ENCODE results near the gene HGFAC.

Gene HGFAC

GRCh38 chr4:3439391-3439790, 2.4 kb upstream of the HGFAC start:
- TF ChIP-seq EP300 (IDR thresholded peaks at IDR 0.05; ENCODE audit: borderline replicate concordance) (no peak), TAF1 (IDR thresholded peaks at IDR 0.05; ENCODE audit: low read depth) (no peak), NFIC (IDR thresholded peaks at IDR 0.05) (no peak), USF1 (IDR thresholded peaks at IDR 0.05) (no peak), RAD21 (IDR thresholded peaks at IDR 0.05; ENCODE audit: low read depth) (no peak), ZBTB7A (IDR thresholded peaks at IDR 0.05; ENCODE audit: low read depth) (no peak), TEAD4 (IDR thresholded peaks at IDR 0.05) (no peak), FOXM1 (IDR thresholded peaks at IDR 0.05; ENCODE audit: borderline replicate concordance, low read depth) (no peak), EGR1 (IDR thresholded peaks at IDR 0.05) (no peak), YY1 (IDR thresholded peaks at IDR 0.05; ENCODE audit: low read depth) (no peak), MAX (IDR thresholded peaks at IDR 0.05) (no peak), CEBPB (IDR thresholded peaks at IDR 0.05) (no peak), CREB1 (IDR thresholded peaks at IDR 0.05; ENCODE audit: low read depth) (no peak), REST (IDR thresholded peaks at IDR 0.05; ENCODE audit: low read depth) (no peak), TCF12 (IDR thresholded peaks at IDR 0.05; ENCODE audit: low read depth) (no peak)

- TF ChIP-seq REST (IDR thresholded peaks at IDR 0.05; ENCODE audit: low read depth) (no peak), USF1 (IDR thresholded peaks at IDR 0.05) (peak; percentile 61), MAX (IDR thresholded peaks at IDR 0.05) (no peak), NFIC (IDR thresholded peaks at IDR 0.05) (0 out of 2 replicates have a peak, but pooled peaks have one; percentile 42), CEBPB (IDR thresholded peaks at IDR 0.05) (no peak), EGR1 (IDR thresholded peaks at IDR 0.05) (no peak), TAF1 (IDR thresholded peaks at IDR 0.05; ENCODE audit: low read depth) (no peak)
Observed at GRCh38 chr4:3440011-3440410, 1.8 kb upstream of the HGFAC start.

GRCh38 chr4:3440979-3441500, 728 bp upstream of the HGFAC start:
- TF ChIP-seq MAX (IDR thresholded peaks at IDR 0.05) = no peak
- no peak for TF ChIP-seq TEAD4 (IDR thresholded peaks at IDR 0.05)
- TF ChIP-seq EGR1 (IDR thresholded peaks at IDR 0.05) = no peak
- no peak for TF ChIP-seq CEBPB (IDR thresholded peaks at IDR 0.05)
- no peak for TF ChIP-seq USF1 (IDR thresholded peaks at IDR 0.05)
- TF ChIP-seq ZBTB7A (IDR thresholded peaks at IDR 0.05; ENCODE audit: low read depth) = no peak
- no peak for TF ChIP-seq TAF1 (IDR thresholded peaks at IDR 0.05; ENCODE audit: low read depth)
- TF ChIP-seq CREB1 (IDR thresholded peaks at IDR 0.05; ENCODE audit: low read depth) = no peak
- TF ChIP-seq YY1 (IDR thresholded peaks at IDR 0.05; ENCODE audit: low read depth) = no peak

- TF ChIP-seq NFIC (IDR thresholded peaks at IDR 0.05) (no peak), CEBPB (IDR thresholded peaks at IDR 0.05) (no peak), EP300 (IDR thresholded peaks at IDR 0.05; ENCODE audit: borderline replicate concordance) (no peak), YY1 (IDR thresholded peaks at IDR 0.05; ENCODE audit: low read depth) (no peak), ZBTB7A (IDR thresholded peaks at IDR 0.05; ENCODE audit: low read depth) (no peak), RAD21 (IDR thresholded peaks at IDR 0.05; ENCODE audit: low read depth) (no peak), USF1 (IDR thresholded peaks at IDR 0.05) (no peak), TAF1 (IDR thresholded peaks at IDR 0.05; ENCODE audit: low read depth) (no peak), CREB1 (IDR thresholded peaks at IDR 0.05; ENCODE audit: low read depth) (no peak), EGR1 (IDR thresholded peaks at IDR 0.05) (no peak), REST (IDR thresholded peaks at IDR 0.05; ENCODE audit: low read depth) (no peak), TEAD4 (IDR thresholded peaks at IDR 0.05) (no peak), FOXM1 (IDR thresholded peaks at IDR 0.05; ENCODE audit: borderline replicate concordance, low read depth) (no peak), TCF12 (IDR thresholded peaks at IDR 0.05; ENCODE audit: low read depth) (no peak), MAX (IDR thresholded peaks at IDR 0.05) (no peak)
Observed at GRCh38 chr4:3442460-3442958, 741 bp downstream of the HGFAC start.
